Erythroblast (primary cell): ENCODE data around the gene ANKRD6.
A peak's percentile ranks its signal among the peaks of the same experiment; 100 is the strongest.
"Not testable (repeated sequence)": the region's sequence is repeated elsewhere in the genome, so short reads cannot be mapped to it uniquely, and the experiment has no call there.

Source experiments
- DNase-seq, 2 experiments: peaks; one replicate each; lab custom pipeline; 2025; lab: John Stamatoyannopoulos, UW
- GATA1 ChIP-seq: IDR thresholded peaks from 2 replicates; pipeline ENCODE4 v1.6.1; 2011; ENCODE audit warnings: low read depth, mild to moderate bottlenecking, control low read depth, low read length, moderate library complexity
- POLR2A ChIP-seq: IDR thresholded peaks from 2 replicates; pipeline ENCODE4 v1.6.1; 2011; ENCODE audit warnings: mild to moderate bottlenecking, low read length

ANKRD6 gene

DNA sequence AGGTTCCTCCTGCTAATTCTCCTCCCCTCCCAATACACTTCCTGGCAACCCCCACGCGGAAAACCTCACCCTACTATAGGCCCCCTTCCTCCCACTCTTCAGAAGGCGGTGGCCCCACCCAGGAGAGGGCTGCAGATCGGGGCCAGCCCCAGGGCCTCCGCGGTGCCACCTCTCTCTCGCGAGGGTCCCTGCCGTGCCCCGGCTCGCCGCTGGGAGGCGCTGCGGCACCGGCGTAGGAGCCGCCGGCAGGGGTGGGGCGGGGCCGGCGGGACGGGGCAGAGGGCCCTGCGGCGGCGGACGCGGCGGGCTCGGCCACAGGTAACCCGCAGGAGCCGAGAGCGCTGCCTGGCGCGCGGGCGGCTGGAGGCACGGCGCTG lies at the start of gene ANKRD6:
TSS of gene ANKRD6 (plus strand) at position 278 of the 377 bp plus-strand sequence. CDS start 133,825 bp downstream, outside the sequence.
- TF ChIP-seq GATA1 (no peak), POLR2A (no peak)
- peak; percentile 66 to 80 for DNase-seq

DNA sequence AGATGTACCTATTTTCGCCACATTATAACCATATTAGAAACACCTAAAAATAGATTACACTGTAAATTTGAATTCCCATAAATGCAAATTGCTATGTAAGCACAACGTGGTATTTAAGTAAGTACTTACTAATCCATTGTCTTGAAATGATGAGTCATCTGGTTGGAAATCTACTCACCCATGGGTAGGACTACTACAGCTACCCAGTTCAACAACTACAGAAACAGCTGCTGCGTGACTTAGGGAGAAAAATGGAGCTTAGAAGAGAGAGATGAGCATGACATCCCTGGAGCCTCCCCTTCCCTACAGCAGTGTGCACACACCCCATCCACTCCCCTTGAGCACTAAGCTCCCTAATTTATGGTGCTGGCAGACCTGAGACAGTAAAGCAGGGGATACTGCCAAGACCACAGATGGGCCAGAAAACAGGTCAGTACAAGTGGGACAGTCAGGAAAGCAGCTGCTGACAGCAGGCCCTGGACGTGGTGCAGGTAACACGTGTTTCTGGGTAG lies 47.7 kb upstream of the ANKRD6 start:
- no peak for DNase-seq
- no peak for TF ChIP-seq POLR2A
- no peak for TF ChIP-seq GATA1

DNA sequence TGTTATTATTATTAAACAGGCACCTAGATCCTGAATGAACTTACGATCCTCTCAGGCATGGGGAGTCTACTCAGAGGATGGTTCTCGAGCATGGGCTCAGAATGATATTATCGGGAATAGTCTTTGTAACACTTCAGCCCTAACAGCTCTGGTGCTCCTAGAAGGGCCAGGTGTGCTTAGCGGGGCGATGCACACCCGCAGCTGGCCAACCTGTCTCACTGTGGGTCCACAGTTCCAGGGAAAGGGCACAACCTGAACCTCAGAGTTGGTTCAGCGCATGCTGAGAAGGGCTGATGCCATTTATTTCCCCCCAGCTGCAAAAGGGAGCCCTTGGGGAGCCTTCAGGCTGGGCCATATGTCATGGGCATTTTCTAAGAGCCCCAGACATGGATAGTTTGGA lies 47.1 kb upstream of the ANKRD6 start:
- TF ChIP-seq POLR2A = no peak
- no peak for TF ChIP-seq GATA1
- no peak for DNase-seq

DNA sequence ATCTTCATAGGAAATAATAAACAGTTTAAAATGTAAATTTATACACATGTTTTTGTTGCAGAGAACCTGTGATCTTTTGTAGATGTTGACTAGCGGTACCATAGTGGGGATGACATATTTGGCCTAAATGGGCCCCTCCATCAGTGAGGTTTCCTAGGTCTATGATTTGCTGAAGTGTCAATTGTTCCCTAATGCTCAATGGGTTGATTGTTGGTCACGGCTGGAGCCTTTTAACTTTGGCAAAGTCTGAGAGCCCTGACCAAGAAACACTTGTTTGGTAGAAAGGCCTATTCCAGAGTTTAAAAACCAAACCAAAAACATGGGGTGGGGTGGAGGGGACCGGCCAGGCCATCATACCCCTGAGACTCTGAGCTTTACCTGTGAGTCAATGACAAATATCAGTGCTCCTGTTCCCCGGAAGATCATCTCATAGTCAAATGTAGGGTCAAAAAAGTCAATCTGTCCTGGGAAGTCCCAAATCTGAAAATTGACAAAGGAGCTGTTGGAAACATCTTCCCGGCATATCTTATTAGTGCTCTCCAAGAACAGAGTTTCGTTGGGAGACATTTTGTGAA lies 45.9 kb upstream of the ANKRD6 start:
- no peak for TF ChIP-seq GATA1
- TF ChIP-seq POLR2A = no peak

DNA sequence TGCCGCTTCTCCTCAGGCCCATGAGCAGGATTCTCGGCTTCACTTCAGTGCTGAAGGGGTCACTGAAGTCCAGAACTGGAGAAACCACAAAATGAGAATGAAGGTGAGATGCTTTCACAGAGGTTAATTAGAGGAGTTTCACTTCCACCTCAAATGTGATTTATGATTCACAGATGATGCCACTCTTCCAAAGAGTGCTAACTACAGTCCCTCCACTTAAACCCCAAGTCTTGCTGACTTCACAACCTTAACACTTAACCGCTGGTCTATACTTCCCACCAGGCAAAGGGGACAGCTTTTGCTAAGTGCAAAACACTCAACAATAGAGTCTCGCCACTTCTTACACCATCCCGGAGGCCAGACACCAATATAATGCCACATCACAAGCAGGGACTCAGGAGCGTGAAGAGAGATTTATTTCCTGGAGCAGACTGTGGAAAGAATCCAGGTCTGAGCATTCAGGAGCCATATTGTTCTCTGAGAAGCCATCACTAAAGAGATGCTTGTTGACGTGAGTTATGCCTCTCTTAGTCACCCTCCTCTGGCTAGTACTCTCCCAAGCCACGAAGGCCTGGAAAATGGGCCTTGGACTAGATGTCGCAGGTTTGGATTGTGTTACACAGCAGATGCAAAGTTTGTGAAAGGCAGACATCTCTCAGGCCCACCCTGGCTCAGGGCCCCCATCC lies 45.3 kb upstream of the ANKRD6 start:
- DNase-seq = no peak
- TF ChIP-seq GATA1 = no peak
- no peak for TF ChIP-seq POLR2A

More for the DNA sequence above, 45.9 kb upstream of the ANKRD6 start:
- no peak for DNase-seq

DNA sequence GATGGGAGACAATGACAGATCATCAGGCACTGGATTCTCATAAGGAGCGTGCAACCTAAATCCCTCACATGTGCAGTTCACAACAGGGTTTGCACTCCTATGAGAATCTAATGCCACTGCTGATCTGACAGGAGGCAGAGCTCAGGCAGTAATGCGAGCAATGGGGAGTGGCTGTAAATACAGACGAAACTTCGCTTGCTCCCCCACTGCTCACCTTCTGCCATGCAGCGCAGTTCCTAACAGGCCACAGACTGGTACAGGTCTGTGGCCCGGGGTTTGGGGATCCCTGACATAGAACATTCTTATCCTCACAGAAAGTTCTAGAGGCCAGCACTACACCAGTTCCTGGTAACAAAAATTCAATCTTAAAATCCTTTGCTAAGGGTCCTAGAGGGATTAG lies 44.1 kb upstream of the ANKRD6 start:
- TF ChIP-seq POLR2A (no peak), GATA1 (no peak)
- no peak for DNase-seq

DNA sequence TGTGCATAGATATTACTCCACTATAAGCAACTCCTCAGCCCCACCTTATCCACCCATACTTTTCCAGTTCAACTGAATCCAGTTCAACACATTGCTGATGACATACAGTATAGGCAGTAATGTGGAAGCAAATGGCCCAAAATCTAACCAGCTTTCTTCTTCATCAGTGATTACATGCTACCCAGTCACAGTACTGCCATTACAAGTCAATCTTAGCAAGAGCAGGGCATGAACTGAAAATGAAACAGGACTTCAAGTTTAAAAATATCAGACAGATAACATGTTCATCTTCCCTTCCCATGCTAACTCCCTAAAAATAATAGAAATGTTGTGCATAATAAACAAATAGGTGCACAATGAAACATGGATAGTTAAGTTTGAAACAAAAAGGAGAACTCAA lies 40.1 kb upstream of the ANKRD6 start:
- TF ChIP-seq GATA1 (no peak), POLR2A (no peak)
- DNase-seq = no peak

DNA sequence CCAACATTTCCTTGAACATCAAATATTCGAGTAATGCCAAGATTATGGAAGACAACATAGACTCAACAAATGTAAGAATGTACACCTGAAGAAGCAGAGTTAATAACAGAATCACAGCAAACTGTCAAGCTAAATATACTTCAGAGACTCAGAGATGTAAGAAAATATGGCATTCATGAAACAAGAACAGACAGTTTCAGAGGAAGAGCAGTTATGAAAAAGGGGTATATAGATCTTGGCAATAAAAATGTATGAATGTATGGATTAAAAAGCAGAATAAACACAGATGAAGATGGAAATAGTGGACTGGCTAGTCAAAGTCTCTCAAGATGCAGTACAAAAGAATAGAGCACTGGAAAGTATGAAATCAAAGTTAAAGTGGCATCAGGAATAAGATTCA lies 39.3 kb upstream of the ANKRD6 start:
- DNase-seq = no peak
- no peak for TF ChIP-seq GATA1
- TF ChIP-seq POLR2A = no peak

DNA sequence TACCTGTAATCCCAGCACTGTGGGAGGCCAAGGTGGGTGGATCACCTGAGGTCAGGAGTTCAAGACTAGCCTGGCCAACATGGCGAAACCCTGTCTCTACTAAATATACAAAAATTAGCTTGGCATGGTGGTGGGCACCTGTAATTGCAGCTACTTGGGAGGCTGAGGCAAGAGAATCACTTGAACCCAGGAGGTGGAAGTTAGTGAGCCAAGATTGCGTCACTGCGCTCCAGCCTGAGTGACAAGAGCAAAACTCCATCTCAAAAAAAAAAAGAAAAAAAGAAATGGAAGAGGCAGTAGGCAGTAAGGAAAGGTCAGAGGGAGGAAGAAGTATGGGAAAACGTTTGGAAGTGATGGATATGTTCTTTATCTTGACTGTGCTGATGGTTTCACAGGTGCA lies 35.1 kb upstream of the ANKRD6 start:
- DNase-seq = not testable (repeated sequence)

DNA sequence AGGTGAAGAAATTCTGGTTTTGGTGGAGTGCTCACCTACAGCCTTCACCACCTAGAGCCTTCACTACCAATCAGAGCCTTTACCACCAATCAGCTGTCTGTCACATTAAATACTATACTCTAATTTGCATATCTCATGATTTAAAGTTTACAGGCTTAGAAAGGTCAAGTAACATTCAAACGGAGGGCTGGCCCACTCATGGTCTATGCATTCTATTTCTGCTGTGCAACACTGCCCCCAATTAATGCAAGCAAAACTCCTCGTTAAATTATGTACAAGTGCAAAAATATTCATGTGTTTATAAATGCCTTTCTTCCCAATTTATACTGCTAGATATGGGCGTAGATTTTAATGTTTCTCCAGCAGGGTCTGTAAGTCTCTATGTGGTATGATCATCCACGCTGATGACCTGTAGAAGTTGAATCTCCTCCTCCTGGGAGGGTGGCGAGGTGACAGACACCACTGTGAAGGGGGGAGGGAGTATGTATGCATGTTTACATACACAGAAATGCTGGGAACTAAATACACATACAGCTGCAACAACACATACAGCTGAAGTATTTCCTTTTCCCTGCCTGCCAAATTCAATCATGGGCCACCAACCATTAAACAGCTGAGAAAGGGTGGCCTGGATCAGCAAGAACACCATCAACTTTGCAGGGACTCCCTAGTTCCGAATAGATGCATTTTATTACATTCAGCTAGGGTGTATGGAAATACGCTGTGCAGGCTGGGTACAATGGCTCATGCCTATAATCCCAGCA lies 34.0 kb upstream of the ANKRD6 start:
- DNase-seq = no peak
- TF ChIP-seq POLR2A (no peak), GATA1 (no peak)

DNA sequence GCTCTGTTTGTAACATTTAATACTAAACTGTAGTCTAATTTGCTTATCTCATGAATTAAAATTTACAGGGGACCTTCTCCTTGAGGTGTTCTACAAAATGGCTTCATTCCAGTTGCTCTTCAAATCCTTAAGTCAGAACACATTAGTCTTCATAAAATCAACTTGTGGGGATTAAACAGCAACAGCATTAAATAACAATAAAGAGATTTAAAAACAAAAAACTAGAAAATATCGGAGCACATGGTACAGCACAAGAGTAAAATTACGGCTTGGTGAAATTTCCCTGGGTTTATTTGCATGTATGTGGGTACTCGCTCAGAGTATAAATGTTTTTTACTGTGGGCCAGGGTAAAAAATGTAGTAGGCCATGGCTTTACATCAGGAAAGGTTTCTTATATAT lies 32.9 kb upstream of the ANKRD6 start:
- no peak for TF ChIP-seq POLR2A
- no peak for TF ChIP-seq GATA1
- DNase-seq = no peak

DNA sequence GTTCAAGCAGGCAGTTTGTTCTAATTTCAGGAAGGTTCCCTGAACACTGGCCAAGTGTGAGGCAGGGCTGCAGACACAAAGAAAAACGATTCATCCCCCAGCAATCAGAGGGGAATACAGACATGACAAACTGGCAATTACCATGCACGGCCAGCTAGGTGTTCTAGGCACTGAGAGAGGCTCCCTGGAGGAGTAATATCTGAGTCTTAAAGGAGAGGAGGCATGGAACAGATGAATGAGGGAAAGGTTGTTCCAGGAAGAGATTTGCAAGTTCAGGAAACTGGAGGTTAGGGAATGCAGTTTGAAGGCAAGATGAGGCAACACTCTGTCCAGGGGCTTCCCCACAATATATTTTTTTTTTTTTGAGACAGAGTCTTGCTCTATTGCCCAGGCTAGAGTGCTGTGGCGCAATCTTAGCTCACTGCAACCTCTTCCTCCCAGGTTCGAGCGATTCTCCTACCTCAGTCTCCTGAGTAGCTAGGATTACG lies 32.0 kb upstream of the ANKRD6 start:
- TF ChIP-seq GATA1 = no peak
- TF ChIP-seq POLR2A = no peak
- DNase-seq = no peak

DNA sequence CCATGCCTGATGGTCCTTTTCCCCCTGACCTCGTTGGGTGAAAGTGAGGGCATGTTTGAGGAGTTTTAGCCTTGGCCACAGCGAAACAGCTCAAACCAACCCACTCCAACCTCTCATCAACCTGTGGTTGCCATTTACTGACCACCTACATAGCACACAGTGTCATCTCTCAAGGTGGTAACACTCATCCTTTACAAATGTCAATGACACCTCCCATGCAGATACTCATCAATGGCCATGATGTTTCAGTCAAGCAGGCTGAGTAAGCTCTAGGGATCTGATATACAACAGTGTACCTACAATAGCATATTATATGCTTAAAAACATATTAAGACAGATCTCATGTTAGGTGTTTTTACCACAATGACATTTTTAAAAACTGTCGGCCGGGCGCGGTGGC lies 30.2 kb upstream of the ANKRD6 start:
- no peak for TF ChIP-seq POLR2A
- TF ChIP-seq GATA1 = no peak
- no peak for DNase-seq

DNA sequence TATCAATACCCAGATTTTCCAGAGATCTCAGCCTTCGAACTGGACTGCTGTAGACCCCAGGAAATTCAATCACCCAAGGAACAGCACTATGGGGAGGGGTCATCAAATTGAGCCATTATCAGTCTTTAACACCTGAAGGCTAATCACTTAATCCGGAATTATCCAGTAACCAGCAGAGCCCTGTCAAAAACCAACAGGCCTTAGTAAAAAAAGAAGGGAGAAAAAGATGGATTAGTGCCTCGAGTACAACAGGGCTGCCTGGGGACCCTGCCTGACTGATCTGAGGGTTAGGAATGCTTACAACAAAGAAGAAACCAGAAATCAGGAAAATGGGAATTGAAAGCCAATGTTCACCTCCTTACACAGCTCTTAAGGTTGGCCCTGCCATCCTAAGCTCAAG lies 28.4 kb upstream of the ANKRD6 start:
- TF ChIP-seq POLR2A = no peak
- no peak for TF ChIP-seq GATA1
- DNase-seq = no peak
